DMS 273 (cell line): ENCODE results near the gene SEL1L2.

Experiments
- DNase-seq: peaks from one replicate; lab custom pipeline; 2025; ENCODE audit not compliant: unreplicated experiment; lab: John Stamatoyannopoulos, UW

Gene SEL1L2

DNA sequence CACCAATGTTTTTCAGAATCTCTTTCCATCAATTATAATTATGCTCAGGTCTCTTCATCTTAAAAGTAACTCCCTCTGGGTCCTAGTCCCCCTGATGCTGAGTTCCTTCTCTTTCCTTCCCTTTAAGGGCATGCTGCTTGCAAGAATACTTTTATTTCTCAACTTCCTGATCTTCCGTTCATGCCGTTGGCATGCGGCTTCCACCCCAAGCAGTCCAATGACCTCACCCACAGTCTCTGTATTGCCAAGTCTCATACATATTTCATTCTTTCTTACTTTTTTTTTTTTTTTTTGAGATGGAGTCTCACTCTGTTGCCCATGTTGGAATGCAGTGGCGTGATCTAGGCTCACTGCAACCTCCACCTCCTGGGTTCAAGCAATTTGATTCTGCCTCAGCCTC, 122.1 kb downstream of the SEL1L2 start:
- DNase-seq = no peak

DNA sequence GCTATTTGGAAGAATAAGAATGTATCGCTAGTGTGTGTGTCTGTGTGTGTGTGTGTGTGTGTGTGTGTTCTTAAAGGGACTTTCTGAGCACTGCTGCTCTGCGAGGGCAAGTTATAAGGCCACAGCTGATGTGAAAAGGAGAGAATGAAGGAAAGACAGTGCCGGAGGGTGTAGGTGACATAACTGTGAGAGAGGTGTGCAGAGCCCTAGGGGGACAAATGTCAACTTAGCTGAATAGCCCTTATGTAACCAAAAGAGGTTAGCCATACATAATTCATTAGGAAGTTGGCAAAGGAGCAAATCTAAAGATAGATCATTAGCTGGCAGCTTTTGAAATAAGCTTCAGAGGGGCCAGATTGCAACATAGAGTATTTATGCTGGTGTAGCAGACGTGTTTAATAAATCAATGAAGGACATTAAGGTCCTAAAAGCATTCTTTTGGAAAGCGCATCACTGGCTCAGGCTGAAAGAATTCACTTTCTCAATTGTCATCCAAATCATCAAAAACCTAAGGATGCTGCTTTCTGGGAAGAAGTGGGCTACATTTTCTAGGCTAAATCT, 124.5 kb downstream of the SEL1L2 start:
- peak; percentile 41 for DNase-seq

DNA sequence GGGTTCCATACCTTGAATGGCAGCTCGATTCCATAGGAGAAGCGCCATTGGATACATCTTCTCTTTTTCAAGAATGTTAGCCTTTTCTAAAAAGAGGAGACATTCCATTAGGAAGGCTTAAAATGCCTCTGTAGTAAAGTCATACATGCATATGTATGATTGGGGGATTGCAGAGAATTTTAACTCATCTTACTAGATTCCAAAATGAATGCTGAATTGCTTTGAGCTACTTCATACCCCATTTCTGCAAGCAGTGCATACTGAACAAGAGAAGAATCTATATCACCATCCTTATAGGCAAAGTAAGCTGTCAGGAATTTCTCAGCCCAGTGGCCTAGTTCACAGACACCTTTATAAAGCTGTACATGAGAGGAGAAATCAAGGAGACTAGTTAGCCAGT, 125.3 kb downstream of the SEL1L2 start:
- no peak for DNase-seq

DNA sequence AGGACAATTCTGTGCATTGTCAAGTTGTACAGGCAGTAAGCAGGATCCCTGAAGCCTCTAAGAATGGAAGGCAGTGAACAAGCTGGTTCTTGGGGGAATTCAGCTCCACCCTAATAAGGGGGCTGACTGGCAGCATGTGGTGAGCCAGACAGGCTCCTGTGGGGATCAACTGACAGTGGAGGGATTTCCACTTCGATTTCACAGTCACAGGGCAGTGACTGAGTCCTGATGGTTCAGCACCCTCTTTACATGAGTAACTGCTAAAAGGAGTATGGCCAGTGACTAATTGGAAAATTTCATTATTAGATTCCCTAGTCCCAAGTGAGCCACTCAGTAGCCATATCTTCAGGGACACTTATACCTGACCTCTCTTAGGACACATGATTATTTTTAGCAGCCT, 127.2 kb downstream of the SEL1L2 start:
- no peak for DNase-seq

DNA sequence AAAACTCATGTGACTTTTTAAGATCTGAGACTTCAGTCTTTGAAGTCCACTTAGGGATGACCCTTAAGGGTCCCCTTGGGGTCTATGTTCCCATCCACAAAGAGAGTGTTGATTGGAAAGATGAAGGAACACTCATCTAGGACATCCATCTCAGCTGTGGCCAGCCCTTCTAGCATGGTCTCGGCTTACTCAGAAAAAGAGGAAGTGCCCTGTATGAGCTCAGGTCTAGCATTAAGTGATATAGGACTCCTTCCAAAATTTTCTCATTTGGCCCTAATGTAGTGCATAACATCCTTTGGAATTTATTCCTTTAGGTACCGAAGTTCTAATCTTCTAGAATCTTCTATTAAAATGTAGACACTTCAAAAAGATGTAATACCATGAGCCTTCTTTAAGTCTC, 128.2 kb downstream of the SEL1L2 start:
- no peak for DNase-seq

DNA sequence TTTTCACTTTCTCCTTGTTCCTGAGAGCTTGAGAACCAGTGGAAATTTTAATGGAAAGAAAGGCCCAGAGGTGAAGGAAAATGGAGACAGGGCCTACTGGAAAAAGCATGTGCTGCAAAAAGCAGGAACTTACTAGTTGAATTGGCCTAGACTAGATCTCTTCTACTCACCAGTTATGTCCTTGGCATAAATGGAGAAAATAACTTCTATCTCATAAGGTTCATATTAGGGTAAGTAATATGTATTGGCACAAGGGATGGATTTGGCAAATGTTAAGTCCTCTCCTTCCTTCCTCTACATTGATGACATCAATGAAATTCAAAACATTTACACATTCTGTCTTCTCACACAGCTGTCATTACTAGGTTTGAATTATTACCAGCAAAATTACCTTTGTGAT, 131.5 kb downstream of the SEL1L2 start:
- DNase-seq = no peak

DNA sequence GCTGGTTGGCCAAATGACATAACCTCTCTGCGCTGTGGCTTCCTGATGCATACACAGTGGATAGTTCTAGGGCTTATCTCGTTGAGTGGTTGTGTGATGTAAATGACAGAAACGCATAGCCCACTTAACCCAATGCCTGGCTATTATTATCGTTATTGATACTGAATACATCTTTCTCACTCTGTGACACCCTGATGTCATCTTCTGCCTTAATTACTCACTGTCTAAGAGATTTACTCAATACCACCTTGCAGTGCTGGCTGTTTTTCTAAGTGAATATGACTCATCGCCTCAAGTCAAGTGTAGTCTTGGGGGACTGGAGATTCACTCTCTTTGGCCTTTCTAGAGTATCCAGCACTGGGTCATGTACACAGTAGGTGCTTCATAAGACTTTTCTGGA, 132.0 kb downstream of the SEL1L2 start:
- DNase-seq = no peak

DNA sequence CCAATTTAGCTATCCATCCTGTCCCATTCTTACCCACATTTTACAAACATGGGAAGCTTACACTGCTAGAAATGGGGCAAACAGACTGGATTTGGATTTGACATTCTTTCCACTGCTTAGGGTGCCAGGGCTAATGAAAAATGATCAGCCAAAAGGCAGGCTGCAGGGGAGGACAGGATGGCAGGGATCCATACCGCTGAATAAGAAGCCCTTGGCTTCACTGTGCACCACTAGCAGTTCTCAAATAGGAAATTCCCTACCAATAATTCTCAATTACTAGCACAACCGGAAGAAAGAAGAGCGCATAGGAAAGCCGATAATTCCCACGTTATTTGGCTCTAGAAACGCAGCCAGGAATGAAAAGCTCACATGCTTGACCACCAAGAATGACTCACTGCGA, 132.5 kb downstream of the SEL1L2 start:
- DNase-seq = no peak

DNA sequence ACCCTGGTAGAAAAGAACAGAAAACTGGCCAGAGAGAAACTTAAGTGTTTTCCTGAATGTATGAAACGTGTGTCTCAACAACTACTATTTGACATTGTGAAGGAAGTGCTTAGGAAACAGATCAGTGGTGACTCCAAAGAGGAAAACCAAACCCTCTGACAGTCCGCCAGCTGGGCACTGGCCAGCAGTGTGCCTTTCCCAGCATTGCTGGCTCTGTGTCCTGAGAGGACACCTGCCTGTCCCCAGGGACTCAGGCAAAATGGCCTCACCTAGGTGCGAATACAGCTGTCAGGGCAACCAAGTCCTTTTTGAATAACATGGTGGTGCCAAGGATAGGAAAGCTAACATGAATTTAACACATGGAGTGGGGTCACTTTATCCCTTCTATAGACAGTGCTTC, 133.1 kb downstream of the SEL1L2 start:
- DNase-seq = no peak

DNA sequence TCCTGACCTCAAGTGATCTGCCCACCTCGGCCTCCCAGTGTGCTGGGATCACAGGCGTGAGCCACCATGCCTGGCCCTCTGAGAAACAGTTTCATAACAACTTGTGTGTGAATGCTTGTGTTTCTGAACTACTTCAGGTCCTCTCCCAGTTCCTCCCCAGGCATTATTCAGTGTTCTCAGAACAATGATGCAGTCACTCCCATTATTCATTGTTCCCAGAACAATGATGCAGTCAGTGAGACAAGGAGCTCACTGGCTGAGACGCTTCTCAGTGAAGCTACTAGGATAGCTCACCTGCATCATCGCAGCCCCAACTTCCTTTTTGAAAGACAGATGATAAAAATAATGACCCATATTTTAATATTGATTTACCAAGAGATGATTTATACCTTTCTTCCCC, 134.1 kb downstream of the SEL1L2 start:
- DNase-seq = no peak

DNA sequence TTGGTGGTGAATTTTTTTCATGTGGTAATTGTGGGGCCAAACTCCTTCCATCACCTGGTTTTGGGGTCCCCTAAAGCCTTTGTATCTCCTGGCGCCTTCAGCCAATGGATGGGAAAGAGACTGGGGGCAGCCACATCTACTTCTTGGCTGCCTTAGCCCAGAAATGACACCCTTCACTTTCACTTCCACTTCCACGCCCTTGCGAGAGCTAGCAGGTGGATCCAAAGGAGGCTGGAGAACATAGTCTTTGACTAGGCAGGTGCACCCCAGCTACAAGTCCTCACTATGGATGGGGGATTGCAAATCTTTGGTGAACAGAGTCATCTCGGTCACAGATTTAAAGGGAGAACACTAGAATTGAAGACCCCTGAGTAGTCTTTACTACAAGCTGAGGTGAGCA, 134.8 kb downstream of the SEL1L2 start:
- DNase-seq = no peak

DNA sequence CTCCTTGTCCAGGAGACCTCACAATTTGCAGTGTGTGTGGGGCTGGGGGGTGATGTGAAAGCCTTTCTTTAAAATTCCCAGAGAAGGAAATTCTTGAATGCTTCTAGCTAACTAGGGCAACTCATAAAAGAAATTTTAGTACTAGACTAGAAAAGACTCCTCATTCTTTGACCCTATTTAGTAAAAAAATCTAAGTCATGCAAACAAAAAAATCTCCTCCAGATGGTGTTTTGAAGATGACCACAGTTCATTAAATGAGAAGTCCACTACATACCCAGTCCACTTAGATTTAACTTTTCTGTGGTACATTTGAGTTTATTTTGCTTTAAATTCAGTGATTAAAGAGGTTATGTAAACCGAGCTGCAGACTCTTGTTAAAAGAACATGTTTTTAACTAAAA, 138.1 kb downstream of the SEL1L2 start:
- DNase-seq = no peak

DNA sequence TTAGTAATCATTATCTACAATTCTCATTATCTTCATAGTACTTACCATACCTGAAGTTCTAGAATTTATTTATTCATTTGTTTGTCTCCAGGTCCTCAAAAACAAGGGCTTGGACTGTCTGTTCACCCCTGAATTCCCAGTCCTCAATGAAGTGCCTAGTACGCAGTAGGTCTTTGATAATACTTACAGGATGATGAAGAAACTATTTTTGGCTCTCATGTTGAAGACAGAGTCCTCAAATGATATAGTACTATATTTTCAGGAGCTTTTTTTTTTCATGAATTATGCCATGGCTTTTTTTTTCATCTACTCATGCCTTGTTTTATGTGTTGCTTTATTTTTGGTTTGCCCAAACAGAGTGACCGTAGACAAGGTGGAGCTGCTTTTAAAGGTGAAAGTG, 139.1 kb downstream of the SEL1L2 start:
- no peak for DNase-seq

DNA sequence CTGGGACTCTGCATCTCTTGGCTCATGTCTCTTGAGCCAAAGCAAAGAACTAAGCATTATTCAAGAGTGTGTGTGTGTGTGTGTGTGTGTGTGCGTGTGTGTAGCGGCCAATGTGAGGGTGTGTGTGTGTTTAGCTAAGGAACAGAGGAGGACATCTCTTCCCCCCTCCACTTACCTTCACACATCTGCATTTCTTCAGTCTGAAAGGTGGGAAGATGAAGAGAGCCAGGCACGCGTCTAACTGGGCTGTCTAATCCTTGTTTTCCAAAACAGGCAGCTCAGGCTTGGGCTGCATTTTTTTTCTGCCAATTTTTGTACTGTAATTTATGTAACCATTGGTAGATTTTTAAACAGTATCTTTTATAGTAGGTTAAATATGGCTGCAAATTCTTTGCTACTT, 146.1 kb downstream of the SEL1L2 start:
- DNase-seq = no peak

DNA sequence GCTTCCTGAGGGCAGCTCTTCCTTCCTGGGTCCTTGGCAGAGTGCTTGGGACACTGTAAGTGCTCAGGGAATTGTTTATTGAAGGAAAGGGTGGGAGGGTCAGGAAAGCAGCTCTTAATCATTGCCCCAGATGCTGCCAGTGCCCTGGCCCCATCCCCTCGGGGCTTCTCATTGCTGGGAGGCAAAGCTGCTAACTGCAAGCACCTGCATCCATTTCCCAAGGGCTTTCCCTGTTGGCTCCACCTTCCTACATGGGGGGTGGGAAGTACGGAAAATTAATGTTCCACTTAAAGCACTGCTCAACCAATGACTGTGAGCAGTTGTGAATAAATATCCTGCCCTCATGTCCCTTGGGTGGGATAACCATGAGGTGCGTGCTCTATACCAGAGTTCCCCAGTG, 149.2 kb downstream of the SEL1L2 start:
- no peak for DNase-seq

DNA sequence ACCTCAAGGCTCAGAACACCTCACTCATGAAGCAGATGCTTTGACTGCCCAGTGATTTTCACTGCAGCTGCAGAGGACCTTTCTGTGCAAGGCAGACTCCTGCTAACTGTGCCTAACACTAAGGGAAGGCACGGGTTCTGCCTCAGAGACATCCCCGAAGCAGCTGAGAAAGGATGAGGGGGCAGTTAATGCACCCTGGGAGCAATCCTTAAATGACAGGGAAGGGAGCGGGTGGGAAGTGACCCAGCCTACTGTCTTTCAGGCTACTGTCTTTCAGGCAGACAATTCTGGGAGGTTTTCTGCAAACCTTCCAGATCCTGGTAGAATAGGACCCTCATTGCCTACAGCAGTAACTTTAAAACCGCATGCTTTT, 150.3 kb downstream of the SEL1L2 start:
- no peak for DNase-seq

DNA sequence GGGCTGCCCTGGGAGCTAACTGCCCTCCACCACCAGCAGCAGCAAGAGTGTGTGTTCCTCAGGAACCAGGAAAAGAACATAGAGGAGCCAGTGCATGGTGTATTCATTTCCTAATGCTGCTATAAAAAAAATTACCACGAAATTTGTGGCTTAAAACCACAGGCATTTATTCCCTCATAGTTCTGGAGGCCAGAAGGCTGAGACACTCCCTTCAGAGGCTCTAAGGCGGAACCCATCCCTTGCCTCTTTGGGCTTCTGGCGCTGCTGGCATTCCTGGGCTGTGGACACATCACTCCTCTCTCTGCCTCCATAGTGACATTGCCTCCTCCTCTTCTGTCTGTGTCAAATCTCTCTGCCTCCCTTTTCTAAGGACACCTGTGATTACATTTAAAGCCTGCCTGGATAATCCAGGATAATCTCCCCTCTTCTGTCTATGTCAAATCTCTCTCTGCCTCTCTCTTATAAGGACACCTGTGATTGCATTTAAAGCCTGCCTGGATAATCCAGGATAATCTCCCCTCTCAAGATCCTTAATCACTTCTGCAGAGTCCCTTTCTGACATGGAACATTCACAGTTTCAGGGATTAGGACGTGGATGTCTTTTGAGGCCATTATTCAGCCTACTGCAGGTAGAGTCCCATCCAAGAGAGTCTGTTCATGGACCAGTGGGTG, 150.9 kb downstream of the SEL1L2 start:
- DNase-seq = no peak

DNA sequence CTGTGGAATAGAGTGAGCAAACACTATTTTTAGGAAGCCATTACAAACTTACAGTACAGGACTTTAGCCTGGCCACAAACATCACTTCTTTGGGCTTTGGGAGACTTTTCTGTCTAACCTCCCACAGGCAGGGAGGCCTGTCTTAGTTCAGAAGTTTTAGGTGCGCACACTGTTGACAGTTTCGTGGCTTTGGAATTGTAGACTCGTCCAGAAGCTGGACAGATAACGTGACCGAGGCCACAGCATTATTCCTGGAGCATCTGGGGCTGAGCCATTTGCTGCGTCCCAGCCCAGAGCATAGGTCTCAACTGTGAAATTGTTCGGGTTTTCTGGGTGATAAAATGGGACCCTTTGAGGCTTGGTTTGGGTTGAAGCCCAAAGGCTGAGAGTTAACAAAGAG, 151.8 kb downstream of the SEL1L2 start:
- no peak for DNase-seq

DNA sequence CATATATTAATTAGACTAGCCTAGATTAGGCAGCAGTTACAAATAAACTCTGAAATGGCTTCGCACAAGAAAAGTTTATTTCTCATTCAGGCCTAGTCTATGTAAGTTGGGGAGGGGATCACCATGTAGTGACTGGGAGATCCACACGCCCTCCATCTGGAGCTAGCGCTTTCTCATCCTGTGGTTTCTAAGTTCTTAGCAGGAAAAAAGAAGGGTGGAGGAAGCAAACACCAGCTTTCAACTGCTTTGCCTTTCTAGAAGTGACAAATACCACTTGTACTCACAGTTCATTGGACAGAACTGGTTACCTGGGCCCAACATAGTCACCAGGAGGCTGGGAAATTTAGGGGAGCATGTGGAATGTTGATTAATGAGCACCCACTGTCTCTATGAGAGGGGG, 158.9 kb downstream of the SEL1L2 start:
- DNase-seq = no peak

DNA sequence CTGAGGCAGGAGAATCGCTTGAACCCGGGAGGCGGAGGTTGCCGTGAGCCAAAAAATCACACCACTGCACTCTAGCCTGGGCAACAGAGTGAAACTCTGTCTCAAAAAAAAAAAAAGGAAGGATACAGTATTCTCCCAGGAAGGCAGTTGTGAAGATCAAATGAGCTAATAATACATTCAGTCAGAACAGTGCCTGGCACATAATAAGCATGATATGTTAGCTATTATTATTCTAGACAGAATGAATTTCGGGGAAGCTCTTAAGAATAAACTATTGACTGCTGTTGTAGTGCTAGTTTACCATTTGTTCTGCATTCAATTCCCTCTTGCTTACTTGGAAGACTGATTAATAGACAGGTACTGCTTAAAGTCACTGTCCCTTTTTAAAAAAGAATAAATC, 164.9 kb downstream of the SEL1L2 start:
- DNase-seq = no peak

DNA sequence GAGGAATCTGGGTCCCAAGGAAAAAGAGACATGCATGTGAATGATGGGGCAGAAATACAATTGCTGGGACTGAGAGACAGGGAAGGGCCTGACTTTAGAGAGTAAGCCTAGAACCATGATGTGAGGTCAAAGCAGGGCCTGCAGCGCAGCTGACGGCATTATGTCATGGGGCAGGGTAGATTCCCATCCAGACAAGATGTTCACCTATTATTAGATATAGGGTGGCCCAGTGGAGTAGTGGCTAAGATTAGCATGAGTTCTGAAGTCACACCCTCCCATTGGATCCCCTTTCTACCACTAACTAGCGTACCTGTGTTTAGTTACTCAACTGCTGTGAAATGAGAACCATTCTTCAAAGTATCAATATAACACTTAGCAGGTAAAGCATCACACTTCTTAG, 166.0 kb downstream of the SEL1L2 start:
- DNase-seq = no peak

DNA sequence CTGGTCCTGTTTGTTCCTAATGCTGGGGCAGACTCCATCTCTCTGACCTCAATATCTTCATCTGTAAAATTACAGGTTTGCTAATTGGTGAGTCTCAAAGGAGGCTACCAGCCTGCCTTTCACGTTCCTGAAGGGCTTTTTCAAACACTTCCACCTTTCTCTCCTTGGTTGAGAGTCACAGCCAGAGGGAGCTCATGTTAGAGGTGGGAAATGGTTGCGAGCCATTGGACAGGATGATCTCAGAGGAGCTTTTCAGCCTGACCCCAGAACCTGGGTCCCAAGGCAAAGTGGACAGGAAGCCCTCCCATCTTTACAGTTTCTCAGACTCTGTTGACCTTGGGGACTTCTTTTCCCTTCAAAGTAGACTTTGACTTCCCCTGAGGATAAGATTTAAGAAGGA, 168.0 kb downstream of the SEL1L2 start:
- peak; percentile 7 for DNase-seq

DNA sequence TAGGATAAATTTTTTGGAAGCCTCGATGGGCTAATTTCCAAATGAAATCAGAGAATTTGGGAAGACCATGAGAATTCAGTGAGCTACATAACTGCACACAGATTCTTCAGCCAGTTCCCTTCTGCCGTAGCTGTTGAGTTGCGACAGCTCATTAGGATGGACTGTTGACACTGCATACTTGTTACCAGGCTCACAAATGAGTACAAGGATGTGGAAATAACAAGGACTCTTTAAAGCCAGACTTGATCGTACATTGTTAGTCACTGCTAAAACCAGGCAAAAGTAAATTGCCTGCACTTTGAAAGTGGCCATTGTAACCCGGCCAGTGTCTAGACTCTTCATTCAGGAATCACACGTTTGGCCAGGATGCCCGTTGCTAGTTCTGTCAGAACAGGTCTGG, 168.5 kb downstream of the SEL1L2 start:
- DNase-seq = no peak
